ENCODE measurements around the gene EPN2.
"Not testable (repeated sequence)": the region's sequence is repeated elsewhere in the genome, so short reads cannot be mapped to it uniquely, and the experiment has no call there.

EPN2 gene

GRCh38 chr17:19341641-19342610, 104.8 kb downstream of the EPN2 start:
- no peak for DNase-seq (ENCODE audit: extremely low read depth in 1 of 2, low read depth in 1 of 2)

- DNase-seq (ENCODE audit: extremely low read depth in 1 of 2, low read depth in 1 of 2) = no peak
These were observed 105.6 kb downstream of the EPN2 start for GRCh38 chr17:19342611-19343255.

DNA sequence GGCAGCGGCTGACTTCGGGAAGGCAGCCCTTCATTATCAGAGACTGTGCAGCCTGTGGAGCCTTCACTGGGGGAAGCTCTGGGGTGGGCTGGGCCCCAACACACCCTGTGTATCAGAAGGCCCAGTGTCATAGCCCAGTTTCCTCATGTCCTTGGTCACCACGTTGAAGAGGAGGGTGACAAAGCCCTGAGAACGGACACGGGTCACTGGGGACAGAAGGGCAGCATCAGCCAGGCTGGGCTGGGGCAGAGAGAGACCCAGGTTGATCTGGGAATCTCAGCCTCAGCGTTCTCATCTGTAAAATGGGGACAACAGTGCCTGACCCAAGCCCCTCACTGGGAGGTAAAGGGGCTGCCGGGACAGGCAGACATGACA, 106.1 kb downstream of the EPN2 start:
- DNase-seq (ENCODE audit: extremely low read depth in 1 of 2, low read depth in 1 of 2) = no peak

- DNase-seq (ENCODE audit: extremely low read depth in 1 of 2, low read depth in 1 of 2) = no peak
These were observed 106.5 kb downstream of the EPN2 start for GRCh38 chr17:19343671-19344151.

DNA sequence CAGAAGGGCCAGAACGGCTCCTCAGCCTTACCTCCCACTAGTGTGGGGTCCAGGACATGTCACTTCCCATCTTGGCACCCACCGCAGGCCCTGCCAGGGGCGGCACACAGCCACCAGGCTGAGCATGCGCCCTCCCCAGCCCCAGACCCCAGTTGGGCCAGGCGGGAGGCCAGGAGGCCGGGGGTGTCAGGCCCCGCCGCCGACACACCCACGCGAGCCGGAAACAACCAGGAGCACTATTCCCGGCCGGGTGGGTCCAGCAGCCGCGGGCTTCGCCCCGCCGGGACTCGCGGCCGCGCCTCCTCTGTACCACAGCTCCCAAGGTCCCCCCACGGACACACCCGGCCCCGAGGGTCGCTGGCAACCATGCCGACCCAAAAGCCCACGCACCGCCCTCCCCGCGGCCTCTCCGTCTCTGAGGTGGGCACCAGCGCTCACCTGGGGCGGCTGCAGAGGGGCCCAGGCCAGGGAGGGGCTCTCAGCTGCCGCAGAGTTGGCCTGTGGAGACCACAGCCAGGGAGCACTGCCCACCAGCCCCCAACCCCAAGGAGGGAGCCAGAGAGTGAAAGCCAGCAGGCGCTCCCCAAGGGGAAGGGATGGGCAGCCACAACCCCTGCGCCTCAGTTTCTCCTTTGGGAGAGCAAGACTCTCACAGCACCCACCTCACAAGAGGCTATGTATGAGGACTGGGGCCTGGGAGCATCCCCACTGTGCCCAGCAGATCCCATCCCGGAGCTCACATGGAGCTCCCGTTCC, 107.3 kb downstream of the EPN2 start:
- DNase-seq (ENCODE audit: extremely low read depth in 1 of 2, low read depth in 1 of 2) = no peak

DNA sequence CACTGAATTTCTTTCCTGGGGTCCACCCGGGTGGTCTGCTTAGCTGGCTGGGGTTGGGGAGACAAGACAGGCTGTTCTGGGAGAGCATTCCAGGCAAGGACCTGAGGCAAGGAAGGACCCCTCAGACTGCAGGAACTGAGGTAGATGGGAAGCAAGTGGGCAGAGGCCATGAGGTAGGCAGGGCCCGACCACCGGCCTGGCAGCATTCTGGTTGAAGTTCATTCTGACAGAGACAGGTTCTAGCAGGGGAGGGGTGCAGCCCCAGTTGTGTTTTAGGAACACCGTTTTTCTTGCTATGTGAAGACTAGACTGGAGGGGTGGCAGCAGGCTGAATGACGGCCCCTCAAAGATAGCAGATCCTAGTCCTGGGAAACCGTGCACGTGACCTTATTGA, 107.9 kb downstream of the EPN2 start:
- no peak for DNase-seq (ENCODE audit: extremely low read depth in 1 of 2, low read depth in 1 of 2)

- no peak for DNase-seq (ENCODE audit: extremely low read depth in 1 of 2, low read depth in 1 of 2)
These were observed 108.6 kb downstream of the EPN2 start for GRCh38 chr17:19345486-19346350.

DNA sequence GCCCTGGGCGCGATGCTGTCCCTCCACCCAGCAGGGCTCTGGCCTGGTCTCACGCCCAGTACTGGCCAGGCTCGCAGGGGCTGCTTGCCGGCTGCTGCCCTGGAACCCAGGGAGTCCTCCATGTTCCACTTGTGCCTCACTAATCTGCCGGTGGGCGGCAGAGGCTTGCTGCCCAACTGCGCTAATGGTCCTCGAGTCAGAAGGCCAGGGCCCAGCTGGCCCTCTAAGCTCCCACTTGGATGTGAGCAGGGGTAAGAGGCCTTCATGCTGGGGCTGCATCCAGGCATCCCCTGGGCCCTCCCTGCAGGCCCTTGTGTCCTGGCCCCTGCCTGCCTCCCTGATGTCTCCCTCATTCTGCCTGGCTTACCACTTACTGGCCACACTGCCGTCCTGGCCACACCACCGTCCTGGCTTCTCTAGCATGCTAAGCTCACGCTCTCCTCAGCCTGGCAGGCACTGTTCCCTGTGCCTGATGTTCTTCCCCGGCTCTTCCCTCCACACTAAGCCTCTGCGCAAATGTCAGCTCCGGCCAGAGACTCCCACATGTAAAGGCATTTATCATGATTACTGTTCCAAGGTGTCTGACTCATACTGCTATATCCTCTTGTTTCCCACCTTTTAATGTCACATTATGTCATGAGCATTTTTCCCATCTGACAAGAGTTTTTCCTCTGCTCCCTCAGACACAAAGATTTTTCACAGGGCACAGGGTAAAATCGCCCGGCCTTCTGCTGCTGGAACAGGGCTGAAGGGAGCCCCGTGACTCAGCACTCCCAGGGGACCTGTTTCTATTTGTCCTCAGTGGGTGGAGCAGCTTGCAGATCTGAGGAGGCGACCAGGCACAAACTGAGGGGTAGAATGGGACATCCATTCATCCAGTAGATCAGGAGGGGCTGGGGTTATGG, 109.4 kb downstream of the EPN2 start:
- DNase-seq (ENCODE audit: extremely low read depth in 1 of 2, low read depth in 1 of 2) = no peak

GRCh38 chr17:19347323-19348080, 110.3 kb downstream of the EPN2 start:
- DNase-seq (ENCODE audit: extremely low read depth in 1 of 2, low read depth in 1 of 2) = no peak

GRCh38 chr17:19348081-19348650, 111.0 kb downstream of the EPN2 start:
- no peak for DNase-seq (ENCODE audit: extremely low read depth in 1 of 2, low read depth in 1 of 2)

GRCh38 chr17:19348806-19349205, 111.6 kb downstream of the EPN2 start:
- DNase-seq (ENCODE audit: extremely low read depth in 1 of 2, low read depth in 1 of 2) = no peak

GRCh38 chr17:19353401-19353800, 116.2 kb downstream of the EPN2 start:
- not testable (repeated sequence) for DNase-seq (ENCODE audit: extremely low read depth in 1 of 2, low read depth in 1 of 2)

GRCh38 chr17:19354748-19355147, 117.6 kb downstream of the EPN2 start:
- no peak for DNase-seq (ENCODE audit: extremely low read depth in 1 of 2, low read depth in 1 of 2)

- DNase-seq (ENCODE audit: extremely low read depth in 1 of 2, low read depth in 1 of 2) = no peak
These were observed 120.2 kb downstream of the EPN2 start for GRCh38 chr17:19357351-19357750.

DNA sequence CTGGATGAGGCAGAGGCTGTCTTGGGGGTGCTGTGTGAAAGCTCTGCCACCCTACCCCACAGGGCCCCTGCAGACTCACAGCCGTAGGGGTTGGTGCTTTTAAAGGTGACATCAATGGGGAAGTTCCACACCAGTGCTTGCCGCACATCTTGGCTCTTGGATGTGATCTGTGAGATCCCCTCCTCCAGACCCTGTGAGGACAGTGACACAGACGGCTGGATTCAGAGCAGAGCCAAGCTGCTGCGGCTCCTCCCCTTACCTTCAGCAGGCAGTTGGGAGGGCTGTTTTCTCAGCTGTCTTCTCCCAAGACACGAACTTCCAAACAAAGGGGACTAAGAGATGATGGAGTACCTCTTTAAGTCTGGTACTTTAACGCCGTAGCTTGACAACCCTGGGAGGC, 120.6 kb downstream of the EPN2 start:
- no peak for DNase-seq (ENCODE audit: extremely low read depth in 1 of 2, low read depth in 1 of 2)

GRCh38 chr17:19359151-19359550, 122.0 kb downstream of the EPN2 start:
- DNase-seq (ENCODE audit: extremely low read depth in 1 of 2, low read depth in 1 of 2) = no peak

DNA sequence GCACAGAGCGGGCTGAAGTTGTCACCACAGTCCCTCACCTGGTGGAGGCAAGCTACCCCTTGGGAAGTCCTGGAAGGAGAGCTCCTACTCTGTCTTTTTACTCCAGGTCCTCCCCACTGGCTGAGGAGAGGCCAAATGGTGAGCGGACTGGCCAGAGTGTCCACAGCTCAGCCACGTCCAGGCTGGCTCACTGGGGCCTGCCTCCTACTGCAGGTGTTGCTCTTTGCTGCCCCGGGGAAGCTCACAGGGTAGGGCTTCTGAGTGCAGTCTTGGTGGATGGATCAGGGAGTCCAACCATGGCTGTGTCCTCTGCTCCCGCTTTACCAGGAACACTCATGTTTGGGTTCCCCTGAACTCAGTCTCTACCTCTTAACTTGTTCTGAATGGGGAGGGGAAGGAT, 122.7 kb downstream of the EPN2 start:
- DNase-seq (ENCODE audit: extremely low read depth in 1 of 2, low read depth in 1 of 2) = no peak

- DNase-seq (ENCODE audit: extremely low read depth in 1 of 2, low read depth in 1 of 2) = no peak
These were observed 123.6 kb downstream of the EPN2 start for GRCh38 chr17:19360772-19361171.
